SK-N-SH (cell line): ENCODE data around the gene CAP2. TPM values are rescaled to one million over a fixed set of nuclear protein-coding genes. Genes with fewer than 3 reads are reported as not detected.

Experiments
- CTCF ChIA-PET: fragments of 300-600, 350-600 bp; formaldehyde crosslinking; extraction: SDS; loops from one replicate; lab custom pipeline; 2021; lab: Yijun Ruan, JAX
- POLR2A ChIA-PET: fragments of 350-600 bp; sonication (Branson Sonifier 250); formaldehyde crosslinking; extraction: SDS; loops from one replicate; lab custom pipeline; 2020; ENCODE audit warnings: antibody characterized with exemption, inconsistent platforms; lab: Yijun Ruan, JAX
- DNase-seq: peaks from one replicate; pipeline ENCODE4 v3.0.0; 2012
- H2AFZ ChIP-seq: fragments of 200-600 bp; sonication (generic); 2 replicates; pipeline ENCODE4 v1.8.1; 2016; ENCODE audit warnings: antibody characterized with exemption, mild to moderate bottlenecking, low read depth
- H3F3A ChIP-seq: fragments of 200-600 bp; sonication (generic); replicated peaks from 2 replicates; pipeline ENCODE3; 2016; ENCODE audit warnings: antibody characterized with exemption, mild to moderate bottlenecking; ENCODE audit not compliant: insufficient read depth
- H3K27ac ChIP-seq, 2 experiments: fragments of 200-500 bp in 1 of 2; fragments of 200-600 bp in 1 of 2; sonication (Bioruptor generic) in 1 of 2; sonication (generic), shearing (Covaris generic) in 1 of 2; 2 replicates each; pipeline versions ENCODE4 v1.5.1 to v1.6.1; 2014 to 2016; ENCODE audit warnings: low read depth in 2 of 2, inconsistent platforms in 1 of 2, low read length in 1 of 2, mild to moderate bottlenecking in 1 of 2, mixed read lengths in 1 of 2
- H3K27me3 ChIP-seq: fragments of 200-600 bp; sonication (generic), shearing (Covaris generic); 2 replicates; pipeline ENCODE4 v1.6.1; 2016; ENCODE audit warnings: mixed run types; ENCODE audit not compliant: insufficient read depth
- H3K36me3 ChIP-seq, 2 experiments: fragments of 200-500 bp in 1 of 2; fragments of 200-600 bp in 1 of 2; sonication (Bioruptor generic) in 1 of 2; sonication (generic) in 1 of 2; replicated peaks in 1 of 2; 2 replicates each; pipeline versions ENCODE3 to v1.5.1; 2014 to 2016; ENCODE audit warnings: low read length in 1 of 2, mild to moderate bottlenecking in 1 of 2; ENCODE audit not compliant: insufficient read depth in 2 of 2, control insufficient read depth in 1 of 2
- H3K4me1 ChIP-seq, 2 experiments: fragments of 200-500 bp in 1 of 2; fragments of 200-600 bp in 1 of 2; sonication (Bioruptor generic) in 1 of 2; sonication (generic), shearing (Covaris generic) in 1 of 2; 2 replicates each; pipeline versions ENCODE4 v1.5.1 to v1.6.1; 2014 to 2016; ENCODE audit warnings: low read depth in 1 of 2, low read length in 1 of 2, mixed run types in 1 of 2; ENCODE audit not compliant: insufficient read depth in 2 of 2, control insufficient read depth in 1 of 2
- H3K4me2 ChIP-seq: fragments of 200-600 bp; sonication (generic), shearing (Covaris generic); 2 replicates; pipeline ENCODE4 v1.6.1; 2017; ENCODE audit warnings: mixed run types
- H3K4me3 ChIP-seq, 2 experiments: fragments of 200-500 bp in 1 of 2; fragments of 200-600 bp in 1 of 2; sonication (Bioruptor generic) in 1 of 2; sonication (generic), shearing (Covaris generic) in 1 of 2; 2 replicates each; pipeline versions ENCODE4 v1.5.1 to v1.8.1; 2014 to 2016; ENCODE audit warnings: low read depth in 2 of 2, inconsistent platforms in 1 of 2, low read length in 1 of 2, mild to moderate bottlenecking in 1 of 2, mixed read lengths in 1 of 2, moderate library complexity in 1 of 2
- H3K79me2 ChIP-seq: fragments of 200-600 bp; sonication (generic); 2 replicates; pipeline ENCODE4 v1.8.1; 2017; ENCODE audit warnings: mild to moderate bottlenecking; ENCODE audit not compliant: insufficient read depth
- H3K9ac ChIP-seq: fragments of 200-600 bp; sonication (generic); 2 replicates; pipeline ENCODE4 v1.6.1; 2017; ENCODE audit warnings: mixed run types
- H3K9me2 ChIP-seq: fragments of 200-600 bp; sonication (generic); 2 replicates; pipeline ENCODE4 v1.6.1; 2017; ENCODE audit warnings: mixed run types
- H3K9me3 ChIP-seq: fragments of 200-600 bp; sonication (generic); 2 replicates; pipeline ENCODE4 v1.6.1; 2017; ENCODE audit warnings: mixed run types, mild to moderate bottlenecking, moderate library complexity
- H4K20me1 ChIP-seq: fragments of 200-600 bp; sonication (generic); 2 replicates; pipeline ENCODE4 v1.6.1; 2017; ENCODE audit warnings: mild to moderate bottlenecking, mixed run types; ENCODE audit not compliant: insufficient read depth
- ELF1 ChIP-seq: IDR thresholded peaks from 2 replicates; pipeline ENCODE4 v1.4.0; 2012
- EZH2phosphoT487 ChIP-seq: fragments of 200-600 bp; sonication (generic); IDR thresholded peaks from 2 replicates; pipeline ENCODE4 v1.6.1; 2017; ENCODE audit warnings: low read depth, mixed run types, mild to moderate bottlenecking, antibody characterized with exemption, moderate library complexity, borderline replicate concordance
- FOXJ3 ChIP-seq: sonication (generic); formaldehyde crosslinking; IDR thresholded peaks from 2 replicates; pipeline ENCODE4 v1.5.1; 2020; ENCODE audit warnings: mild to moderate bottlenecking, missing genetic modification reagents
- FOXM1 ChIP-seq: IDR thresholded peaks from 2 replicates; pipeline ENCODE4 v1.4.0; 2012; ENCODE audit warnings: low read depth, mild to moderate bottlenecking
- GABPA ChIP-seq: IDR thresholded peaks from 2 replicates; pipeline ENCODE4 v1.4.0; 2012; ENCODE audit warnings: low read depth, mild to moderate bottlenecking
- GATA2 ChIP-seq: sonication (generic); formaldehyde crosslinking; IDR thresholded peaks from 2 replicates; pipeline ENCODE4 v1.5.0; 2020; ENCODE audit warnings: mild to moderate bottlenecking, missing genetic modification reagents
- IRF3 ChIP-seq: fragments of 150-350 bp; IDR thresholded peaks from 2 replicates; pipeline ENCODE4 v1.6.1; 2016; ENCODE audit warnings: mild to moderate bottlenecking, low read depth, low read length
- MEF2A ChIP-seq: IDR thresholded peaks from 2 replicates; pipeline ENCODE4 v1.4.0; 2012; ENCODE audit warnings: low read depth, borderline replicate concordance
- MXI1 ChIP-seq: IDR thresholded peaks from 2 replicates; pipeline ENCODE4 v1.6.1; 2012; ENCODE audit warnings: mild to moderate bottlenecking, low read depth, low read length, improper control_type of control experiment
- NFIC ChIP-seq: IDR thresholded peaks from 2 replicates; pipeline ENCODE4 v1.4.0; 2012; ENCODE audit warnings: borderline replicate concordance
- NRF1 ChIP-seq: IDR thresholded peaks from 2 replicates; pipeline ENCODE4 v1.6.1; 2012; ENCODE audit warnings: low read depth, mild to moderate bottlenecking, low read length
- PBX3 ChIP-seq: IDR thresholded peaks from 2 replicates; pipeline ENCODE4; 2012
- POLR2AphosphoS5 ChIP-seq: IDR thresholded peaks from 2 replicates; pipeline ENCODE4 v1.6.1; 2012; ENCODE audit warnings: low read depth, low read length
- RAD21 ChIP-seq: IDR thresholded peaks from 2 replicates; pipeline ENCODE4 v1.6.1; 2012; ENCODE audit warnings: mild to moderate bottlenecking, low read length
- RCOR1 ChIP-seq: fragments of 150-350 bp; IDR thresholded peaks from 2 replicates; pipeline ENCODE4 v1.6.1; 2017; ENCODE audit warnings: antibody characterized with exemption, low read length
- TCF12 ChIP-seq: IDR thresholded peaks from 2 replicates; pipeline ENCODE4 v1.4.0; 2012
- TEAD4 ChIP-seq: IDR thresholded peaks from 2 replicates; pipeline ENCODE4 v1.4.0; 2012; ENCODE audit warnings: mild to moderate bottlenecking, borderline replicate concordance; ENCODE audit not compliant: insufficient read depth
- USF1 ChIP-seq: IDR thresholded peaks from 2 replicates; pipeline ENCODE4 v1.4.0; 2012; ENCODE audit warnings: low read depth, borderline replicate concordance
- USF2 ChIP-seq: fragments of 150-350 bp; IDR thresholded peaks from 2 replicates; pipeline ENCODE4 v1.6.1; 2017; ENCODE audit warnings: antibody characterized with exemption, low read length, low read depth, borderline replicate concordance
- WGBS: methylation state at CpG from one replicate; pipeline ENCODE4 v1.1.6; 2017; ENCODE audit warnings: low lambda C conversion rate; 5-methylcytosine and 5-hydroxymethylcytosine counted together
- polyA plus RNA-seq, 3 experiments: library from polyadenylated mRNA; depleted of rRNA; stranded (reverse); fragments of >200 nt; gene quantifications; 2 replicates each; pipeline ENCODE4 v1.2.3, GENCODE V29; 2012

The CAP2 gene
- polyA plus RNA-seq, 1 of the 3 experiments (the other 2 are of a cell fraction), result 8.5 TPM

- ChIA-PET CTCF (interaction anchor here (1.3 to 2.9 kb wide), 2 partner anchors 10 to 14 kb away, joined by 3 to 10 read pairs; no protein-coding TSS in a partner anchor), POLR2A (no interaction called here)
- no peak overlapping the region for H3K4me3 ChIP-seq
- peaks cover 0 to 2% of the 10 kb centered on the region in 2 experiments; a peak in 2 of 4 replicates for H3K4me1 ChIP-seq
- no peak for DNase-seq
- TF ChIP-seq TEAD4 (no peak), FOXJ3 (CRISPR knock-in tag) (no peak)
- H3K9me3 ChIP-seq, result no peaks in the 10 kb centered on the region
- no peaks in the 10 kb centered on the region for H3K36me3 ChIP-seq
- WGBS, result 91% methylated on average over 10 of the region's 10 CpGs
- no peaks in the 10 kb centered on the region for H4K20me1 ChIP-seq
- H3K27ac ChIP-seq, result no peak overlapping the region
- no peaks in the 10 kb centered on the region for H3K9me2 ChIP-seq
- H3F3A ChIP-seq, result no peaks in the 10 kb centered on the region
- no peak overlapping the region for H3K4me2 ChIP-seq
- H2AFZ ChIP-seq, result no peak overlapping the region
- H3K27me3 ChIP-seq, result no peaks in the 10 kb centered on the region
- no peak overlapping the region for H3K9ac ChIP-seq
- H3K79me2 ChIP-seq, result no peaks in the 10 kb centered on the region
These were observed 98.2 kb downstream of the CAP2 start for GRCh38 chr6:17491416-17492142.

GRCh38 chr6:17492350-17492749 lies 99.0 kb downstream of the CAP2 start:
- no peaks in the 10 kb centered on the region for H3K9me2 ChIP-seq
- no peaks in the 10 kb centered on the region for H3F3A ChIP-seq
- no peak for DNase-seq
- no peaks in the 10 kb centered on the region for H3K36me3 ChIP-seq
- no peak overlapping the region for H3K4me3 ChIP-seq
- no peak overlapping the region for H3K9ac ChIP-seq
- H3K4me2 ChIP-seq, result no peak overlapping the region
- H3K27ac ChIP-seq, result no peak overlapping the region
- CTCF ChIA-PET, result interaction anchor here (2.9 kb wide), 1 partner anchor 13 kb away, joined by 10 read pairs; no protein-coding TSS in a partner anchor
- WGBS, result 78% methylated on average over 5 of the region's 6 CpGs
- POLR2A ChIA-PET, result no interaction called here
- no peaks in the 10 kb centered on the region for H4K20me1 ChIP-seq
- H3K79me2 ChIP-seq, result no peaks in the 10 kb centered on the region
- H3K27me3 ChIP-seq, result no peaks in the 10 kb centered on the region
- peaks cover 0 to 2% of the 10 kb centered on the region in 2 experiments; a peak in 2 of 4 replicates for H3K4me1 ChIP-seq
- TF ChIP-seq EZH2phosphoT487 (no peak), ELF1 (no peak), USF2 (no peak), NFIC (no peak), TCF12 (no peak), RCOR1 (no peak), NRF1 (no peak), FOXM1 (no peak), GABPA (no peak), RAD21 (no peak), TEAD4 (no peak), MEF2A (no peak), PBX3 (no peak), IRF3 (no peak), USF1 (no peak), POLR2AphosphoS5 (no peak), GATA2 (CRISPR knock-in tag) (no peak), MXI1 (no peak)
- H2AFZ ChIP-seq, result no peak overlapping the region
- no peaks in the 10 kb centered on the region for H3K9me3 ChIP-seq
